GM19023 (cell line): ENCODE data around the gene SV2C.

Source experiments
- ATAC-seq: cut with Tn5 transposase; IDR thresholded peaks from one replicate; pipeline ENCODE4 v1.9.1; 2021; ENCODE audit warnings: mild to moderate bottlenecking, moderate library complexity; ENCODE audit not compliant: unreplicated experiment

Gene SV2C

DNA sequence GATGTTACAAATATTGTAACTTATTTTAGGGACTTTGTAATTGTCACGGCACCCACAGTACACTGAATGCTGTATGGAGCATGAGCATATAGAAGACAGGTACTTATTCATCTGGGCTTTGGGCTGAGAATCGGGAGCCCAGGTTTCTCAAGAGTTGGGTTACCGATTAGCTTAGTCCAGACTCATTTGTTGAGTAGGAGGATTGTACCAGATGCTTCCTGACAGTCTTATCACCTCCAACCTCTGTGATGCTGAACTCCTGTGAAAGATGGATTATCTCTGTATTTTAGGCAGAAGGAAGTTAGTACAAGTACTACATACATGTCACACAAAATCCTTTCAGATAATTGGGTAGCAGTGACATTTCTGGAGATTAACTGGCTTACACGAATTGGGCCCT is 79.2 kb downstream of the SV2C start:
- ATAC-seq = no peak

DNA sequence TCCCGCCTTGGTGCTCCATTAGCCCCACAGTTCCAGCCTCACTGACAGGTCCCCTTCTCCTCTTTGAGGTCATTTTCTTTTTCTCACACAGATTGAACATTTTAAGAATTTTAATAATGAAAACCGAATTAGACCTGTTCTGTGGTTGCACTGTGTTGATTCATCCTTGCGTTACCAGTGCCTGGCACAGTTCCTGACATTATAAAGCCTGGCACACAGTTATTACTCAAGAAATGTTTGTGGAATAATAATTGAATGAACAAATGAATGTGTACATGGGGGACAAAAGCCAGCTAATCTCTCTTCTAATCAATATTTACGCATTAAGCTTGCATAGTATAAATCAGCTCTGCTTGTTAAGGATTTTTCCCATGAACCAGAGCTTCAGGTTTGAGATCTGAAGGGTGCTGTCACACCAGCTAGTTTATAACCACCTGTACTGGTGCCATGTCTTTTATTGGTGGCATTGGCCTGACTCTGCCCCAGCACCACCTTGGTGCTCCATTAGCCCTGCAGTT is 80.0 kb downstream of the SV2C start:
- ATAC-seq = no peak

DNA sequence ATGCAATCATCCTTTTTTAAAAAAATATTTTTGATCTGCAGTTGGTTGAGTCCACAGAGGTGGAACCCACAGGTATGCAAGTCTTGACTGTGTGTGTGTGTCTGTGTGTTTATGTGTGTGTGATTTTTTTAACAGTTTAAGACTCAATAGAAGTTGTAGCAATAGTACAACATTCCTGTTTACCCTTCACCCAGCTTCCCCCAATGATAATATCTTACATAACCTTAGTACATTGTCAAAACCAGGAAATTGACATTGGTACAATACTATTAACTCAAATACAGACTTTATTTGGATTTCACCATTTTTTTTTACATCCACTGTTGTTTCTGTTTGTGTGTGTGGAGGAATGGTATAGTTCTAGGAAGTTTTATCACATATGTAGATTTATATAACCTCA is 81.8 kb downstream of the SV2C start:
- no peak for ATAC-seq

DNA sequence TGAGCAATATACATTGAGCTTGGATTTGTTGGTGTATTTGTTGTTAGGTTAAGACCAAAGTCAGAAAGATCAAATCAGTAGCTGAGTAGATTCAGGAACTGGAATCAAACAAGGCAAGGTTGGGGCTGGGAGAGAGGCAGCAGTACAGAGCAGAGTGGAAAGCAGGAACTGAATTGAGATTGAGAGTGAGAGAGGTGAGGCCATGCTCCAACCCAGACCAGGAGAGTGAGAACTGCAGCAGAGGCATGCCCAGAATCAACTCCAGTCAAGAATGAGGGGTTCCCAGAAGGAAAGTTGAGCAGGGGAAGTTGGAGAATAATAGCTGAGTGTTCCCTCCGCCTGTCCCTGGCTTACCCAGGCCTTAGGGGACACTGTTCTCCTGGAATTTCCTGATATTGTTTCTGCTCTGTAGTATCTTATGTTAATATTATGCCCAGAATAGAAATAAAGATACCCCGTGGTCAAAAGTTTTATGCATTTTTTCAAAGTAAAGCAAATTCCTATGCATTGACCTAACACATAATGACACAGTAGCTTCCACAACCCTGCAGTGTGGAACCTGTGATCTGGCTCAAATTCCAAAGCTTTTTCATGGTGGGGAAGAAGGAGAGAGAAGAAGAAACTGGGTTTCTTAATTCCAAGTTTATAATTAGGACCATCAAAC is 82.7 kb downstream of the SV2C start:
- no peak for ATAC-seq

DNA sequence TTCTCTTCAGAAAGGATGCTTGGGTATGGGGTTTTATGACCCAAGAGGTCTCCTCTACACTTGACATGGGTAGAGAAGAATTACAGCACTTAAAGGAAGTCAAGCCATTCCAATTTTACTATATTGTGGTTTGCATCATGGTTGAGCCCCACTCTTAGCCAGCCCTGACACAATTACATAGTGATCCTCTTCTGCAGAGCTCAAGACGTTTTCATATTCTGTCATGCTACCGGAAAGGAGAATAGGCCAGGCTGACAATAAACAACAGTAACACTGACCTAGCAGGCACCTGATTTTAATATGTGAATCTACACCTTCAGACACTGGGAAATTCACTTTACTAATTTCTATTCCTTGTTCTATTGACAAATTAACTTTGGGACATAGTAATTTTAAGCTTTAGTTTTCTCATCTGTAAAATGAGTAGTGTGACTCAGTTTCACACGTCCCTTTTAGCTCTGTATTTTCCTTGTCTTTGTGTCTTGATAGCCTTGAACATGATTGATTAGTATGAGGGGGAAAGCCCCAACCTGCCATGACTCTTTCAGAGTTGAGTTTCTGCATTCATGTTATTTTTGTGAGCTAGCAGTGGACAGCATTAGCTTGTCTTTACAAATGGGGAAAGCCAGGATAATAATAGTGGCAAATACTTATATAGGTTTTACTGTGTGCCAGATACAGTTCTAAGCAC is 83.8 kb downstream of the SV2C start:
- no peak for ATAC-seq

DNA sequence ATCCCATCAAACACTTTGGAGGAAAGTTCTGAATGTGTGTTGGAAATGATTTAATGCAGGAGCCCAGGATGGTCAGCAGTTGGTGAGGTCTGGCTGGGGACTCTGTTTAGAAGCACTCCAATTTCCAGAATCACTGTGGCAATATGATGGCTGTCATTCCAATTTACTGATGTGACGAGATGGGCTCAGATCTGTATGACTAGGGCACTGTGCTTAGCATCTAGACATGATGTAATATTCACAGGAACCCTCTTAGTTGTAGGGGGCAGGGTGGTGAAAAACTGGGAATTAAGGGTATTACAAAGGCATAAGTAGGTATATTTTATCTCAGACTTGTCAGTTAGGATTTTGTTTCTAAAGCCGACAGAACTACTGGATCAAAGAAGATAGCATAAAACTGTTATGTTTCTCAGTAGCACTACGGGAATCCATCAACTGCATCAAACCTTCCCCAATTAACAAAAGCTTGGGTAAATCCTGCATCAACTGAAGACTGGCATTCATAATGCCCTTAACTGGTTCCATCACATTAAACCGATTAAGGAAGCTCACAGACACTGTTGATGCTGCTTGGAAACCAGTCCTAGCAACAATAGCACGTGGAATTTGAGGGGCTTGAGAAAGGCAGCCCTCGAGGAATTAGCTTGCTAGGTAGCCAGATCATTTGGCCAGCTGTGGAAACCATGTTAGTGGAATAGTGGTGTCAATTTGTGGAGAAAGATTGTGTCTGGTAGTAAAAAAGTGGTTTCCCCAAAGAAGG is 86.1 kb downstream of the SV2C start:
- ATAC-seq = no peak

DNA sequence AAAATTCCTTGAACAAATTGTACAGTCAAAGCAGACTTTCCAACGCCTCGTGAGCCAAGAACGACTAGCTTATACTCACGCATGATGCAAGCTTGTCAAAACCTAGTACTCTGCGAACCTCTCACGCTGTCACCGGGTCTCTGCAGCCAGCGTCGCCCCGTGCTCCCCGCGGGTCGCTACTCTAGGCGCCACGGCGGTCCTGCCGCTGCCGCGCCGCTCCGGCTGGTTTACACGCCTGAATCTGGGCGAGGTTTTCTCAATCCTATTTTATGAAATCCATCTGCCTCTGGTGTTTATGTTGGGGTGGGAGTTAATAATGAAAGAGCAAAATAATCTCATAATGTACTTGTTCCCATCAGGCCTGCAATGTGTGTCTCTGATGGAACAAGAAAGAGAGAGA is 90.9 kb downstream of the SV2C start:
- ATAC-seq = no peak

DNA sequence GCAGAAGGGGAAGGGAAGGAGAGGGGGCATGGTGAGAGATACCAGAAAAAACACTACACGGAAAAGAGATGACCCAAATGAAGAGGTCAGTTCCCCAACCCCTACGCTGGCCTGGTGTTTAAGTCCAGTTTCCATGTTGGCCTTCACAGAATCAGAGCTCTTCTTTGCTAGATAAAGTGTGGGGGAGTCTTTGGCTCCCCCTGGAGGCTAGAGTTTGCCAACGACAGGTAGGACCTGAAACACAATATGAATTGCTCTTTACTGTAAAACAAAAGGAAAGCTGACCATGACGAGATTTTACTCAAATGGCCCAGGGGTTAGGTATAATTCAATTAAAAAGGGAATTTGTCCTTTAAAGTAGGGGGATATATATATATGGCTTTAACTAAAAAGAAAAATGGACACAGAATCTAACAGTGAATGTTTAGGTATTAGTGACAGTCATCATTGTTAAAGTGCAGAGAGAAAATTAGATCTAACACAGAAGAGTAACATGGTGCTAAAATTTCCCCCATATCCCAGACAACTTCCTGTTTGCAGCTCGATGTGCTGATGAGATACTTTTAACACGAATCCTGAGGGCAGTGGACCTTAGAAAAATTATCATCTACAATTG is 92.0 kb downstream of the SV2C start:
- no peak for ATAC-seq

DNA sequence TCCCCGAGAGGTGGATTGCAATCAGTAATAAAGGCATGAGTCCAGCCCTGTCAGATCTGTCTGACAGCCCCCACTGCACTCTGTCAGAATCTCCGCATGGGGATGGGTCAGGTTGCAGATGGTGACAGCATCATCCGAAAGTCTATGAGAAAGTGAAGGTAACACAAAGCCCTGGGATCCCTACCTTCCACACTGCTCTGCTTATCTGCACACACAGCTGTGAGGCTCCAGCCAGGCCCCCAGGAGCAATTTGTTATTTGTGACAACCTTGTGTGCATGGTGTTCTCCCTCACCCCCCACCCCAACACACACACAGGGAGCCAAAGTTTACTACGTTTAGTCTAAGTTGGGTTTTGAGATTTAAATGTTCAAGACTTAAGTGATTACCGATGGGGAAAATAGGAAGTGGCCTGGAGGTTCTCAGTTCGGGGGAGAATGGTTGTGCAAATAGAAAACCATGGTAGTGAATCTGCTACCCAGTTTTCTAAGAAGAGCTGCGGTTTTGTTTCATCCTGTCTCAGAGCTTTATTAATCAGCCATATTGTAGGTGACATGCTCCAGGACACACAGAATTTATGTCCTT is 92.7 kb downstream of the SV2C start:
- no peak for ATAC-seq

DNA sequence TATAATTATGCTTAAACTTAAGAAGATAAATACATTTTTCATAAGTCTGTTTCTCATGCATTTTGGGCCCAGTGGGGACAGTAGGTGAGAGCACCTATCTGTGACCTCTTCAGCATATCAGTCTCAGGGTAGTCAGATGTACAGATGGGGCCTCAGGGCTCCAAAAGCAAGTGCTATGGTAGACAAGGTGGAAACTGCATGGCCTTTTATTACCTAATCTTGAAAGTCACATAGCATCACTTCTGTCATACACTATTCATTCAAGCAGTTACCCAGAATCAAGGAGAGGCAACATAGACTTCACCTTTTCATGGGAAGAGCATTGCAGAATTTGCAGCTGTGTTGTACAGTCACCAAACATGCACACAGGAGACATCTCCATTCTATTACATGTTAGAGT is 94.8 kb downstream of the SV2C start:
- ATAC-seq = no peak

DNA sequence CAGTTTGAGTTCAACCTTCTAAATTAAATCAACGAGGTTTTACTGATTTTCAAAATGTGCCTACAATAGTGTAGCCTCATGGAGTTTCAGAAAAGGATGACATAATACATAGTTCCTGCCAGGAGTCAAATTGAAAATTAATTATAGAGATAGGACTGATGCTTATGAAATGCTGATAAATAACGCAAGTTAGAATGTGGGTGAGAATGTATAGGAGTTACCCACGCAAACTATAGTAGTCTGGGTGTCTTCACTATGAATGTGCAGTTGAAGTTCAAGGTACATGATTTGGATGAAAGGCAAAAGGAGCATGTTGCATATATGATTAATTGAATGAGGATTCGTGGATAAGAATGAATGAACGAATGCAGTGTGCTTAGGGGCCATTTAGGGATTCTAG is 95.7 kb downstream of the SV2C start:
- no peak for ATAC-seq

DNA sequence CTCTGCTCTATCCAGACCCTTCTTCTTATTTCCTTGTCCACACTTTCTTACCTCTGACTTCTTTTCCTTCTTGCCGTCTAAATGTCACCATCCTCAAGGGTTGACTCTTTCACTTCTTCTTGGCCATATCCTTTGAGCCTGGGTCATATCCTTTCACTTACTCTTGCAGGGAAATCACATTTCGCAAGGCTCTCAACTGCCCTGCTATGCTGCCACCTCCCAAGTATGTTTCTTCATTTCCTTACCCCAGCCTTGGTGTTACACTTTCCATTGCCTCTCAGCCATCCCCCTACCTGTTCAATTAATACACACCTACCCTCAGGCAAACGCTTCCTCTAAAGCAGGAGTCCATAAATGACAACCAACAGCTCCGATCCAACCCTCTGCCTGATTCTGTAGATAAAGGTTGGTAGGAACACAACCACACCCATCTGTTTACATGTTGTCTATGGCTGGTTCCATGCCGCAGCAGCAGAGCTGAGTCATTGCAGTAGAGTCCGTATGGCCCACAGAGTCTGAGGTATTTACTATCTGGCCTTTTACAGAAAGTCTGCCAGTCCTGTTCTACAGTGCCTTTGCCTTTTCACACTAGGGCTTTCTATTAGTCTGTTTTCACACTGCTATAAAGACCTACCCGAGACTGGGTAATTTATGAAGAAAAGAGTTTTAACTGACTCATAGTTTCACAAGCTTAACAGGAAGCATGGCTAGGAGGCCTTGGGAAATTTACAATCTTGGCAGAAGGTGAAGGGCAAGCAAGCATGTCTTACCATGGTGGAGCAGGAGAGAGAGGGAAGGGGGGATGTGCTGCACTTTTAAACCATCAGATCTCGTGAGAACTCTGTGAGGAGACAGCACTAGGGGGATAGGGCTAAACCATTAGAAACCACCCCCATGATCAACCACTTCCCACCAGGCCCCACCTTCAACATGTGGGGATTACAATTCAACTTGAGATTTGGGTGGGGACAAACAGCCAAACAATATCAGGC is 97.9 kb downstream of the SV2C start:
- no peak for ATAC-seq

DNA sequence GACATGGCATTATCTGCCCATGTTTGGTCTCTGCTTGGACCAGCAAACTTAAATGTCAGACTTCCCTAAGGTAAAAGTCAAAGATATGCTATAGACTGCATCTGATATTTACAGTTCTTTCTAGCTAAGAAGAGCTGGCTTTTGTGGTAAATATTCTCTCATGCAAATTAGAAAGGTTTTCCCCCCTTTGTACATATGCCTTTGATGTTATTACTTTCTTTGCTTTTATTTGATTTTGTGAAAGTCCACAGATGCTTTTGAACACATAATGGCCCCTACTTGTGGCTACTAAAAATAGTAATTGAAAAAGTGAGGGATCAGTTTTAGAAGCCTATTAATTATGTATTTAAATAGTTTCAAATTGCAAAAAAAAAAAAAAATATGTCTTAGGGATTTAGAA is 104.2 kb downstream of the SV2C start:
- no peak for ATAC-seq

DNA sequence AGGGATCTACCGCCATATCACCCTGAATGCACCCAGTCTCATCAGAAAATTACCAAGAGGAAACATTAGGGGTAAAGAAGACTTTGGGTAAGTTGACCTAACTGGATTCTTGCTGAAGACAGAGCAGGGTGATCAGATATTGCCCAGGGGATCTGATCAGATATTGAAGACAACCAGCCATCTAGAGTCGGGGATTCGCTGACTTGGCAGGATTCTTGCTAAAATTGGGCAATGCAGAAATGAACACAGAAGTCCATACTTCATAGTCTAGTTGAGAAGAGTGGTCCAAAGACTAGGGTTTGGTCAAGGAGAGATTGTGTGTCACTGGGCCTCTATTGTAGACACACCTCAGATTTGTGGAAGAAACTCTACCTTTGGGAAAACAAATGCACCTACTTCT is 107.2 kb downstream of the SV2C start:
- ATAC-seq = no peak

DNA sequence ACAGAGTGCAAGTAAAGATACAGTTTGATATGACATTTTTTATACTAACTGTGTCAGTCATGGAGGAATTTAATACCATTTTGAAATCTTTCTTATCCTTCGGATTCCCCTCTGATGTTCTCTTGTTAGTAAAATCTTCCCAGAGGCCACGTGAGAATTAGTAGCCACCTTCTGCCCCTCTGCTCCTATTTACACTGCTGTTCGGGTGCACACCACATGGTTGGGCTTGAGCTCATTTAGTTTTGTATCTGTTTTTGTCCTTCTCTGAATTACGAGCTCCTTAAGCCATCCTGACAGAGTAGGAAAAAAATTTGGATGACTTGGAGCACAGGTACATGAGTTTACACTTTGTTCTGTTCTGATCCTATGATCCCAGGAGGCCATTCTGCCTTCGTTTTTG is 109.7 kb downstream of the SV2C start:
- no peak for ATAC-seq

DNA sequence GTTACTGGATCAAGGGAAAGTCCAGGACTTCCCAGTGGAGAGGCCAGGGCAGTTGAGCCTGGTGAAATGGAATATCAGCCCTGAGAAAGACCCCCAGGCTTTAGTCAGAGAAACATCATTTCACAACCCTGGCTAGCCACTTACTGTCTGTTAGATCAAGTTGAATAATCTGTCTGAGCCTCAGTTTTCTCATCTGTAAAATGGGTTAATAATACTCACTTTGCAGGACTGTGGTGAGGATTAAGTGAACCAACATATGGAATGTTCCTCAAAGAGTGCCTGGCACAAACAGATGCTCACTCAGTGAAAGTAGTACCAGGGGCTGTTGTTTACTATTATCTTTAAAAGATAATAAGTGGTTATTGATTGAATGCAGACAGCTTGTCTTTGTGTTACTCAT is 110.5 kb downstream of the SV2C start:
- no peak for ATAC-seq

DNA sequence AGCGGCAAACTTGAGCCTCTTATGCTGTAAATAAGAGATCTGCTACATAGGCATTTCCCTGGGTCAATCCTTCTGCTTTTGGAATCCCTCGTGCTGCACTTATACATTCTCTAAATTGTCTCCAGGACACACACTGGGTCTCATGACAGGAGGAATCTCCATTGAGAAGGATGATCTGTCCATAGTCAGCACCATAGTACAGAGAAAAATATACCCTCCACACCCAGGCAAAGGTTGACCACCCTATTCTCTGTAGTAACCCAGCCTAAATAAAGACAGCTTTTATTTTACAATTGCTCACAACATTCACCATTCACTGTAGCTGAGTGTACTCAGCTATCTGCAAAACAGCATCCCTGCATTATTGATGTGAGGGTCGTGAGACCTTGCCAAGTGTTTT is 111.2 kb downstream of the SV2C start:
- ATAC-seq = no peak

DNA sequence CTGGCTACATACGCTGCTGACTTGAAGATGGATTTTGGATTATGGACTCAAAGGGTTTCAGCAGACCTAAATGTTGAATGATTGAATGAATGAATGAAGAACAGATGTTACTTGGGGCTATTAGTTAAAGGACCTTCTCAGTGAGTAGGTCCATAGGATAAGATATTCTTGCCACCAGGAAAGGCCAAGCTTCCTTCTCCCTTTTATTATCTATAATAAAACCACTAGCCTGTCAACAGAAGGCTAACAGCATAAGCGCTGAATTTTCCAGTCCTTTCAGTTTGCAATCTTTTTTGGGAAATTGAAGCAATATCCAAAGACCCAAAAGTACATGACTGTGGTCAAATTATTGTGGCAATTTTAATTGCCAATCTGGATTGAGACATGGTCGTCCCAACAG is 113.3 kb downstream of the SV2C start:
- ATAC-seq = no peak

DNA sequence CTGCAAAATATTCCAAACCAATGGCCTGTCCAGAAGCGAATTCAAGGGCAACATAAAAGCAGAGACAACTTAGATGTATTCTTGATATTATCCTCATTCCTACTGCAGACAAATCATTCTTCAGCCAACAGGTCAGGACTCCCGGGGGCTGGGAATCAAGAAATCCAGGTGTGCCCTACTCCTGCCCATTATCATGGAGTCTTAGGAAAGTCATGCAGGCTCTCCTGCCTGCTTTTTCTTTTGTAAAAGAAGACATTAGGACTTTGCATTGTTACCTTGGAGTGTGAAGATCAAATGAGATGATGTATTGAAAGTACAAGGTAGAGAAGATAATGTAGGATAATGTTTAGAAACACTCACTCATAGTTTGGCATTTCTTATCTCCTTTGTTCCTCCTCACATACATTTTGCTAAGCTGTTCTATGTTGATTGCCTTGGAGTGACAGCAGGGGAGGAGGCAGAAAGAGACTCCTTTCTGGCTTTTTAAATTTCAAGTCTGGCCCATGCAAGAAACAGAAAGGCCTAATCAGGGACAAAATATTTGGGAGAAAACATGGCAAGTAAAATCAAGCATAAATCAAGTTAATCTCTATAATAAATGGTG is 113.8 kb downstream of the SV2C start:
- ATAC-seq = no peak

DNA sequence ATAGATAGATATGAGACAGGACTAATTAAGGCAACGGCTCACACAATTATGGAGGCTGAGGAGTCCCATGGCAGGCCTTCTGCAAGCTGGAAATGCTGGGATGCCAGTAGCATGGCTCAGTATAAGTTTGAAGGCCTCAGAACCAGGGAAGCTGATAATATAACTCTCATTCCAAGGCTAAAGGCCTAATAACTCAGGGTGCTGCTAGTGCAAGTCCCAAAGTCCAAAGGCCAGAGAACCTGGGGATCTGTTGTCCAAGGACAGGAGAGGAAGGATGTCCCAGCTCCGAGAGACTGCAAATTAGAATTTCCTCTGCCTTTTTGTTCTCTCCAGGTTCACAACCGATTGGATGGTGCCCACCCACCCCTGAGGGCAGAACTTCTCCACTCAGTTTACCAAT is 114.5 kb downstream of the SV2C start:
- no peak for ATAC-seq
